Right lobe of liver (tissue), 4 donors: ENCODE measurements around the gene ATP5F1E.

ENCODE experiments used
- POLR2A ChIP-seq: fragments of 450-650 bp; IDR thresholded peaks from one replicate; pipeline ENCODE4 v1.6.1; 2017; ENCODE audit warnings: antibody characterized with exemption, mild to moderate bottlenecking
- TF ChIP-seq, protein P1 (sequence below), 4 donors: fragments of 200-600 bp in 3 of 4; fragments of 450-650 bp in 1 of 4; IDR thresholded peaks; one replicate each; pipeline versions ENCODE4 v1.5.1 to v1.8.0; 2016 to 2022; ENCODE audit warnings: antibody characterized with exemption in 4 of 4, mild to moderate bottlenecking in 2 of 4
- donor health status: DM: no; HTN: no; CAD: no.
- donor health status: DM: no; HTN: no; CAD: no.
- donor health status: DM: no; HTN: yes; CAD: no.

DNA sequence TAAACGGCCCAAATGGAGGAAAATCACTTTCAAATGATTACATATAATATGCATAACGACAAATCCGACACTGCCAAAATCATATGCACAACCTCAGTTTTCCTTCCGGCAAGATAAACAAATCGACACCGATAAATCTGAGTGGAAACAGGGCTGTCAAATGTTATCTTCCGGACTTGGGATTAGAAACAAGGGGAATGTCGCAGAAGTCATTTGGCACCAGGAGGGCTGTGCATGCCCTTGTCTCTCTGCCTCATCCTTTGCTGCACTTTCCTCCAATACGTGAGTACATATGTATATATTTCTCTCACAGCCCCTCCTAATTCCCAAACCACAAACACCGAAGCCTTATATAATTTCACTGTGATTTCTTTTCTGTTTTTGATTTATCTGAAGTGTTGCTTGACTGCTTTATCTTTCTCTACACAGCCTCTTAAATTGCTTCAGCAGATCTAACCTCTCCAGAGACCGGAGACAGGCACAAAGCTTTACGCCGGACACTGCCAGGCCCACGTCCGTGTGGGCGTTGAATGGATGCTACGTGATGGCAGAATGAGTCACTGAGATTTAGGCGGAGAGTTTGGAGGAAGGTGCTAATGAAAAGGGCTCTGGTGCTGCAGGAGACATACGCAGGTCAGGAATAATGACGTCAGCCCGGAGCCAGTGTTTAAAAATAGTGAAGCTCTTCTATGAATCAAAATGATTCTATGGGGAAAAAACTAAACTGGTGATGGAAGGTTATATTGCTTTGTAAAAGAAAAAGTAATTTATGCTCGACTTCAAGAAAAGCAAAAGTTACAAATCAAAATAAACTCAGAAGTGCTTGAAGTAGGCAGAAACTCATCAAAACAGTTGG lies 31.5 kb upstream of the ATP5F1E start:
- TF ChIP-seq, protein P1, sequence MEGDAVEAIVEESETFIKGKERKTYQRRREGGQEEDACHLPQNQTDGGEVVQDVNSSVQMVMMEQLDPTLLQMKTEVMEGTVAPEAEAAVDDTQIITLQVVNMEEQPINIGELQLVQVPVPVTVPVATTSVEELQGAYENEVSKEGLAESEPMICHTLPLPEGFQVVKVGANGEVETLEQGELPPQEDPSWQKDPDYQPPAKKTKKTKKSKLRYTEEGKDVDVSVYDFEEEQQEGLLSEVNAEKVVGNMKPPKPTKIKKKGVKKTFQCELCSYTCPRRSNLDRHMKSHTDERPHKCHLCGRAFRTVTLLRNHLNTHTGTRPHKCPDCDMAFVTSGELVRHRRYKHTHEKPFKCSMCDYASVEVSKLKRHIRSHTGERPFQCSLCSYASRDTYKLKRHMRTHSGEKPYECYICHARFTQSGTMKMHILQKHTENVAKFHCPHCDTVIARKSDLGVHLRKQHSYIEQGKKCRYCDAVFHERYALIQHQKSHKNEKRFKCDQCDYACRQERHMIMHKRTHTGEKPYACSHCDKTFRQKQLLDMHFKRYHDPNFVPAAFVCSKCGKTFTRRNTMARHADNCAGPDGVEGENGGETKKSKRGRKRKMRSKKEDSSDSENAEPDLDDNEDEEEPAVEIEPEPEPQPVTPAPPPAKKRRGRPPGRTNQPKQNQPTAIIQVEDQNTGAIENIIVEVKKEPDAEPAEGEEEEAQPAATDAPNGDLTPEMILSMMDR (IDR thresholded peaks at IDR 0.05): no peak
- no peak for TF ChIP-seq POLR2A
